ENCODE data around the gene PKN1. TPM values are rescaled to one million over a fixed set of nuclear protein-coding genes. Genes with fewer than 3 reads are reported as not detected.

Gene PKN1
- total and polyA plus RNA-seq, 2 experiments from 2014 or later = 86.8 to 201 TPM

GRCh38 chr19:14479975-14480699, 47.0 kb downstream of the PKN1 start:
- TF ChIP-seq ZNF331 (CRISPR knock-in tag; IDR thresholded peaks at IDR 0.05; ENCODE audit: low read depth) (no peak), CREB1 (CRISPR knock-in tag; IDR thresholded peaks at IDR 0.05; ENCODE audit: low read depth) (0 out of 2 replicates have a peak, but pooled peaks have one; percentile 16), EZH2phosphoT487 (IDR thresholded peaks at IDR 0.05; ENCODE audit: unreplicated experiment) (no peak), CTCF (conservative IDR thresholded peaks at IDR 0.05; ENCODE audit: low read depth in 2 of 2) (peak; percentile 88 to 99)
- H3K27ac Mint-ChIP-seq = no peak overlapping the region
- peaks cover 7% of the 10 kb centered on the region for H3F3A ChIP-seq (replicated peaks; ENCODE audit: low read depth)
- ATAC-seq (peak; percentile 86), DNase-seq (ENCODE audit: low spot score) (peak; percentile 89)
- no peaks in the 10 kb centered on the region; the same call in 1 of the 2 replicates for H4K20me1 ChIP-seq (replicated peaks; ENCODE audit: insufficient read depth)
- no peak overlapping the region for H2AFZ ChIP-seq
- H3K9me3 Mint-ChIP-seq = no peaks in the 10 kb centered on the region
- no peak overlapping the region for H3K4me3 Mint-ChIP-seq
- H3K4me1 ChIP-seq (ENCODE audit: insufficient read depth) = peaks cover 9% of the 10 kb centered on the region
- H3K79me2 ChIP-seq (replicated peaks; ENCODE audit: insufficient read depth) = no peaks in the 10 kb centered on the region
- peak overlapping the region; percentile 62; the same call in 1 of the 2 replicates for H3K4me2 ChIP-seq
- H3K9me2 ChIP-seq (ENCODE audit: insufficient read depth) = no peaks in the 10 kb centered on the region
- H3K27ac ChIP-seq (ENCODE audit: low read depth) = 0 out of 2 replicates have a peak overlapping the region, but pooled peaks have one; percentile 74
- H3K36me3 Mint-ChIP-seq (ENCODE audit: low read depth) = peaks cover 23% of the 10 kb centered on the region
- peaks cover 18% of the 10 kb centered on the region for H3K4me1 Mint-ChIP-seq
- no peak overlapping the region for H3K4me3 ChIP-seq
- H3K36me3 ChIP-seq (ENCODE audit: insufficient read depth) = peaks cover 5% of the 10 kb centered on the region; the same call in 1 of the 2 replicates
- H3K27me3 Mint-ChIP-seq (ENCODE audit: insufficient read depth, low read depth, poor library complexity) = peaks cover 13% of the 10 kb centered on the region
- H3K27me3 ChIP-seq (ENCODE audit: insufficient read depth) = no peaks in the 10 kb centered on the region

- peaks cover 23% of the 10 kb centered on the region for H3K36me3 Mint-ChIP-seq (ENCODE audit: low read depth)
- H3K4me3 Mint-ChIP-seq = no peak overlapping the region
- H3K36me3 ChIP-seq (ENCODE audit: insufficient read depth) = peaks cover 5% of the 10 kb centered on the region; the same call in 1 of the 2 replicates
- DNase-seq (ENCODE audit: low spot score) (no peak), ATAC-seq (peak; percentile 6; the same call in 2 of the 3 replicates)
- no peak overlapping the region for H2AFZ ChIP-seq
- no peak overlapping the region for H3K4me3 ChIP-seq
- H3K79me2 ChIP-seq (replicated peaks; ENCODE audit: insufficient read depth) = no peaks in the 10 kb centered on the region
- H3K4me2 ChIP-seq = 0 out of 2 replicates have a peak overlapping the region, but pooled peaks have one; percentile 57
- H3K4me1 ChIP-seq (ENCODE audit: insufficient read depth) = peaks cover 5% of the 10 kb centered on the region; the same call in 1 of the 2 replicates
- no peaks in the 10 kb centered on the region; the same call in 1 of the 2 replicates for H4K20me1 ChIP-seq (replicated peaks; ENCODE audit: insufficient read depth)
- no peaks in the 10 kb centered on the region for H3K9me3 Mint-ChIP-seq
- H3K27ac ChIP-seq (ENCODE audit: low read depth) = no peak overlapping the region
- H3K27me3 Mint-ChIP-seq (ENCODE audit: insufficient read depth, low read depth, poor library complexity) = peaks cover 8% of the 10 kb centered on the region
- H3K27me3 ChIP-seq (ENCODE audit: insufficient read depth) = no peaks in the 10 kb centered on the region
- no peaks in the 10 kb centered on the region for H3K9me2 ChIP-seq (ENCODE audit: insufficient read depth)
- H3K4me1 Mint-ChIP-seq = peaks cover 14% of the 10 kb centered on the region
- no peak overlapping the region for H3K27ac Mint-ChIP-seq
- peaks cover 7% of the 10 kb centered on the region for H3F3A ChIP-seq (replicated peaks; ENCODE audit: low read depth)
- TF ChIP-seq JUNB (IDR thresholded peaks at IDR 0.05; ENCODE audit: unreplicated experiment) = no peak
- TF ChIP-seq, protein P1, sequence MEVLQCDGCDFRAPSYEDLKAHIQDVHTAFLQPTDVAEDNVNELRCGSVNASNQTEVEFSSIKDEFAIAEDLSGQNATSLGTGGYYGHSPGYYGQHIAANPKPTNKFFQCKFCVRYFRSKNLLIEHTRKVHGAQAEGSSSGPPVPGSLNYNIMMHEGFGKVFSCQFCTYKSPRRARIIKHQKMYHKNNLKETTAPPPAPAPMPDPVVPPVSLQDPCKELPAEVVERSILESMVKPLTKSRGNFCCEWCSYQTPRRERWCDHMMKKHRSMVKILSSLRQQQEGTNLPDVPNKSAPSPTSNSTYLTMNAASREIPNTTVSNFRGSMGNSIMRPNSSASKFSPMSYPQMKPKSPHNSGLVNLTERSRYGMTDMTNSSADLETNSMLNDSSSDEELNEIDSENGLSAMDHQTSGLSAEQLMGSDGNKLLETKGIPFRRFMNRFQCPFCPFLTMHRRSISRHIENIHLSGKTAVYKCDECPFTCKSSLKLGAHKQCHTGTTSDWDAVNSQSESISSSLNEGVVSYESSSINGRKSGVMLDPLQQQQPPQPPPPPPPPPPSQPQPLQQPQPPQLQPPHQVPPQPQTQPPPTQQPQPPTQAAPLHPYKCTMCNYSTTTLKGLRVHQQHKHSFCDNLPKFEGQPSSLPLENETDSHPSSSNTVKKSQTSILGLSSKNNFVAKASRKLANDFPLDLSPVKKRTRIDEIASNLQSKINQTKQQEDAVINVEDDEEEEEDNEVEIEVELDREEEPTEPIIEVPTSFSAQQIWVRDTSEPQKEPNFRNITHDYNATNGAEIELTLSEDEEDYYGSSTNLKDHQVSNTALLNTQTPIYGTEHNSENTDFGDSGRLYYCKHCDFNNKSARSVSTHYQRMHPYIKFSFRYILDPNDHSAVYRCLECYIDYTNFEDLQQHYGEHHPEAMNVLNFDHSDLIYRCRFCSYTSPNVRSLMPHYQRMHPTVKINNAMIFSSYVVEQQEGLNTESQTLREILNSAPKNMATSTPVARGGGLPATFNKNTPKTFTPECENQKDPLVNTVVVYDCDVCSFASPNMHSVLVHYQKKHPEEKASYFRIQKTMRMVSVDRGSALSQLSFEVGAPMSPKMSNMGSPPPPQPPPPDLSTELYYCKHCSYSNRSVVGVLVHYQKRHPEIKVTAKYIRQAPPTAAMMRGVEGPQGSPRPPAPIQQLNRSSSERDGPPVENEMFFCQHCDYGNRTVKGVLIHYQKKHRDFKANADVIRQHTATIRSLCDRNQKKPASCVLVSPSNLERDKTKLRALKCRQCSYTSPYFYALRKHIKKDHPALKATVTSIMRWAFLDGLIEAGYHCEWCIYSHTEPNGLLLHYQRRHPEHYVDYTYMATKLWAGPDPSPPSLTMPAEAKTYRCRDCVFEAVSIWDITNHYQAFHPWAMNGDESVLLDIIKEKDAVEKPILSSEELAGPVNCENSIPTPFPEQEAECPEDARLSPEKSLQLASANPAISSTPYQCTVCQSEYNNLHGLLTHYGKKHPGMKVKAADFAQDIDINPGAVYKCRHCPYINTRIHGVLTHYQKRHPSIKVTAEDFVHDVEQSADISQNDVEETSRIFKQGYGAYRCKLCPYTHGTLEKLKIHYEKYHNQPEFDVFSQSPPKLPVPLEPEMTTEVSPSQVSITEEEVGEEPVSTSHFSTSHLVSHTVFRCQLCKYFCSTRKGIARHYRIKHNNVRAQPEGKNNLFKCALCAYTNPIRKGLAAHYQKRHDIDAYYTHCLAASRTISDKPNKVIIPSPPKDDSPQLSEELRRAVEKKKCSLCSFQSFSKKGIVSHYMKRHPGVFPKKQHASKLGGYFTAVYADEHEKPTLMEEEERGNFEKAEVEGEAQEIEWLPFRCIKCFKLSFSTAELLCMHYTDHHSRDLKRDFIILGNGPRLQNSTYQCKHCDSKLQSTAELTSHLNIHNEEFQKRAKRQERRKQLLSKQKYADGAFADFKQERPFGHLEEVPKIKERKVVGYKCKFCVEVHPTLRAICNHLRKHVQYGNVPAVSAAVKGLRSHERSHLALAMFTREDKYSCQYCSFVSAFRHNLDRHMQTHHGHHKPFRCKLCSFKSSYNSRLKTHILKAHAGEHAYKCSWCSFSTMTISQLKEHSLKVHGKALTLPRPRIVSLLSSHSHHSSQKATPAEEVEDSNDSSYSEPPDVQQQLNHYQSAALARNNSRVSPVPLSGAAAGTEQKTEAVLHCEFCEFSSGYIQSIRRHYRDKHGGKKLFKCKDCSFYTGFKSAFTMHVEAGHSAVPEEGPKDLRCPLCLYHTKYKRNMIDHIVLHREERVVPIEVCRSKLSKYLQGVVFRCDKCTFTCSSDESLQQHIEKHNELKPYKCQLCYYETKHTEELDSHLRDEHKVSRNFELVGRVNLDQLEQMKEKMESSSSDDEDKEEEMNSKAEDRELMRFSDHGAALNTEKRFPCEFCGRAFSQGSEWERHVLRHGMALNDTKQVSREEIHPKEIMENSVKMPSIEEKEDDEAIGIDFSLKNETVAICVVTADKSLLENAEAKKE (CRISPR knock-in tag; IDR thresholded peaks at IDR 0.05) = no peak
- TF ChIP-seq, protein P2, sequence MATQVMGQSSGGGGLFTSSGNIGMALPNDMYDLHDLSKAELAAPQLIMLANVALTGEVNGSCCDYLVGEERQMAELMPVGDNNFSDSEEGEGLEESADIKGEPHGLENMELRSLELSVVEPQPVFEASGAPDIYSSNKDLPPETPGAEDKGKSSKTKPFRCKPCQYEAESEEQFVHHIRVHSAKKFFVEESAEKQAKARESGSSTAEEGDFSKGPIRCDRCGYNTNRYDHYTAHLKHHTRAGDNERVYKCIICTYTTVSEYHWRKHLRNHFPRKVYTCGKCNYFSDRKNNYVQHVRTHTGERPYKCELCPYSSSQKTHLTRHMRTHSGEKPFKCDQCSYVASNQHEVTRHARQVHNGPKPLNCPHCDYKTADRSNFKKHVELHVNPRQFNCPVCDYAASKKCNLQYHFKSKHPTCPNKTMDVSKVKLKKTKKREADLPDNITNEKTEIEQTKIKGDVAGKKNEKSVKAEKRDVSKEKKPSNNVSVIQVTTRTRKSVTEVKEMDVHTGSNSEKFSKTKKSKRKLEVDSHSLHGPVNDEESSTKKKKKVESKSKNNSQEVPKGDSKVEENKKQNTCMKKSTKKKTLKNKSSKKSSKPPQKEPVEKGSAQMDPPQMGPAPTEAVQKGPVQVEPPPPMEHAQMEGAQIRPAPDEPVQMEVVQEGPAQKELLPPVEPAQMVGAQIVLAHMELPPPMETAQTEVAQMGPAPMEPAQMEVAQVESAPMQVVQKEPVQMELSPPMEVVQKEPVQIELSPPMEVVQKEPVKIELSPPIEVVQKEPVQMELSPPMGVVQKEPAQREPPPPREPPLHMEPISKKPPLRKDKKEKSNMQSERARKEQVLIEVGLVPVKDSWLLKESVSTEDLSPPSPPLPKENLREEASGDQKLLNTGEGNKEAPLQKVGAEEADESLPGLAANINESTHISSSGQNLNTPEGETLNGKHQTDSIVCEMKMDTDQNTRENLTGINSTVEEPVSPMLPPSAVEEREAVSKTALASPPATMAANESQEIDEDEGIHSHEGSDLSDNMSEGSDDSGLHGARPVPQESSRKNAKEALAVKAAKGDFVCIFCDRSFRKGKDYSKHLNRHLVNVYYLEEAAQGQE (IDR thresholded peaks at IDR 0.05; ENCODE audit: unreplicated experiment) = no peak
- TF ChIP-seq EZH2 (IDR thresholded peaks at IDR 0.05; ENCODE audit: low read depth, unreplicated experiment) = no peak
- no peak for TF ChIP-seq ZNF114 (CRISPR knock-in tag; IDR thresholded peaks at IDR 0.05)
These were observed 47.6 kb downstream of the PKN1 start for GRCh38 chr19:14480700-14481079.
